Measurements from ENCODE around the gene PLEKHG4B.

PLEKHG4B gene

GRCh38 chr5:74503-75109, 17.4 kb upstream of the PLEKHG4B start:
- in situ Hi-C loops (cut with MboI; ENCODE audit: low pct_unique_long_range_greater_than_20kb, low sequenced_read_pairs): no loop called here
- DNase-seq: no peak

GRCh38 chr5:75331-76320, 16.3 kb upstream of the PLEKHG4B start:
- in situ Hi-C loops (cut with MboI; ENCODE audit: low pct_unique_long_range_greater_than_20kb, low sequenced_read_pairs): no loop called here

GRCh38 chr5:76358-77169, 15.4 kb upstream of the PLEKHG4B start:
- in situ Hi-C loops (cut with MboI; ENCODE audit: low pct_unique_long_range_greater_than_20kb, low sequenced_read_pairs): no loop called here
- no peak for DNase-seq

More at GRCh38 chr5:75331-76320, 16.3 kb upstream of the PLEKHG4B start:
- no peak for DNase-seq

- in situ Hi-C loops (cut with MboI; ENCODE audit: low pct_unique_long_range_greater_than_20kb, low sequenced_read_pairs): no loop called here
- no peak for DNase-seq
Measured at GRCh38 chr5:77170-77501, 14.8 kb upstream of the PLEKHG4B start.

- in situ Hi-C loops (cut with MboI; ENCODE audit: low pct_unique_long_range_greater_than_20kb, low sequenced_read_pairs): no loop called here
- no peak for DNase-seq
Measured at GRCh38 chr5:77546-77945, 14.4 kb upstream of the PLEKHG4B start.

- DNase-seq: peak; percentile 74
- in situ Hi-C loops (cut with MboI; ENCODE audit: low pct_unique_long_range_greater_than_20kb, low sequenced_read_pairs): no loop called here
Measured at GRCh38 chr5:77957-78804, 13.8 kb upstream of the PLEKHG4B start.

GRCh38 chr5:78805-79149, 13.2 kb upstream of the PLEKHG4B start:
- in situ Hi-C loops (cut with MboI; ENCODE audit: low pct_unique_long_range_greater_than_20kb, low sequenced_read_pairs): no loop called here

GRCh38 chr5:79263-79662, 12.7 kb upstream of the PLEKHG4B start:
- no peak for DNase-seq
- in situ Hi-C loops (cut with MboI; ENCODE audit: low pct_unique_long_range_greater_than_20kb, low sequenced_read_pairs): no loop called here

More at GRCh38 chr5:78805-79149, 13.2 kb upstream of the PLEKHG4B start:
- DNase-seq: no peak

- in situ Hi-C loops (cut with MboI; ENCODE audit: low pct_unique_long_range_greater_than_20kb, low sequenced_read_pairs): no loop called here
- DNase-seq: no peak
Measured at GRCh38 chr5:79821-80220, 12.1 kb upstream of the PLEKHG4B start.

- DNase-seq: no peak
Measured at GRCh38 chr5:81391-82021, 10.5 kb upstream of the PLEKHG4B start.

GRCh38 chr5:82097-82496, 9.9 kb upstream of the PLEKHG4B start:
- in situ Hi-C loops (cut with MboI; ENCODE audit: low pct_unique_long_range_greater_than_20kb, low sequenced_read_pairs): no loop called here
- no peak for DNase-seq

More at GRCh38 chr5:81391-82021, 10.5 kb upstream of the PLEKHG4B start:
- in situ Hi-C loops (cut with MboI; ENCODE audit: low pct_unique_long_range_greater_than_20kb, low sequenced_read_pairs): no loop called here

GRCh38 chr5:82570-82969, 9.4 kb upstream of the PLEKHG4B start:
- DNase-seq: no peak
- in situ Hi-C loops (cut with MboI; ENCODE audit: low pct_unique_long_range_greater_than_20kb, low sequenced_read_pairs): no loop called here

- in situ Hi-C loops (cut with MboI; ENCODE audit: low pct_unique_long_range_greater_than_20kb, low sequenced_read_pairs): no loop called here
- no peak for DNase-seq
Measured at GRCh38 chr5:83029-83428, 8.9 kb upstream of the PLEKHG4B start.

- no peak for DNase-seq
- in situ Hi-C loops (cut with MboI; ENCODE audit: low pct_unique_long_range_greater_than_20kb, low sequenced_read_pairs): no loop called here
Measured at GRCh38 chr5:85334-85995, 6.5 kb upstream of the PLEKHG4B start.

GRCh38 chr5:89337-90286, 2.4 kb upstream of the PLEKHG4B start:
- in situ Hi-C loops (cut with MboI; ENCODE audit: low pct_unique_long_range_greater_than_20kb, low sequenced_read_pairs): no loop called here
- no peak for DNase-seq

GRCh38 chr5:90590-91547, 1.1 kb upstream of the PLEKHG4B start:
- in situ Hi-C loops (cut with MboI; ENCODE audit: low pct_unique_long_range_greater_than_20kb, low sequenced_read_pairs): no loop called here
- no peak for DNase-seq

Measured in KBM-7 (cell line).